Measurements from ENCODE around the gene TMEM39B.

- TF ChIP-seq POLR2AphosphoS5 (IDR thresholded peaks at IDR 0.05) (peak; percentile 26), EP300 (conservative IDR thresholded peaks at IDR 0.05; ENCODE audit: poor library complexity, severe bottlenecking) (no peak), MXI1 (conservative IDR thresholded peaks at IDR 0.05; ENCODE audit: poor library complexity, severe bottlenecking) (no peak), RAD21 (conservative IDR thresholded peaks at IDR 0.05) (peak; percentile 82)
Measured at GRCh38 chr1:32063261-32063681, 9.5 kb upstream of the TMEM39B start.
